HG02588 (cell line): ENCODE data around the gene VAV3.

Experiments
- ATAC-seq: cut with Tn5 transposase; IDR thresholded peaks from one replicate; pipeline ENCODE4 v1.9.1; 2021; ENCODE audit warnings: mild to moderate bottlenecking, moderate library complexity; ENCODE audit not compliant: unreplicated experiment

The VAV3 gene

GRCh38 chr1:107803579-107803978 is 161.4 kb downstream of the VAV3 start:
- no peak for ATAC-seq

GRCh38 chr1:107802654-107803053 is 162.3 kb downstream of the VAV3 start:
- ATAC-seq = no peak

GRCh38 chr1:107795994-107796393 is 169.0 kb downstream of the VAV3 start:
- no peak for ATAC-seq

GRCh38 chr1:107795441-107795840 is 169.5 kb downstream of the VAV3 start:
- ATAC-seq = no peak

- ATAC-seq = no peak
Measured at GRCh38 chr1:107794571-107794970, 170.4 kb downstream of the VAV3 start.

GRCh38 chr1:107793896-107794453 is 171.0 kb downstream of the VAV3 start:
- ATAC-seq = no peak

- ATAC-seq = no peak
Measured at GRCh38 chr1:107791348-107791747, 173.6 kb downstream of the VAV3 start.

- ATAC-seq = no peak
Measured at GRCh38 chr1:107789817-107790524, 175.0 kb downstream of the VAV3 start.

GRCh38 chr1:107788206-107789202 is 176.5 kb downstream of the VAV3 start:
- ATAC-seq = no peak

- no peak for ATAC-seq
Measured at GRCh38 chr1:107787299-107787698, 177.7 kb downstream of the VAV3 start.

- ATAC-seq = no peak
Measured at GRCh38 chr1:107786203-107786845, 178.7 kb downstream of the VAV3 start.

GRCh38 chr1:107785496-107786202 is 179.3 kb downstream of the VAV3 start:
- no peak for ATAC-seq

- no peak for ATAC-seq
Measured at GRCh38 chr1:107782217-107782845, 182.6 kb downstream of the VAV3 start.

- ATAC-seq = no peak
Measured at GRCh38 chr1:107781245-107781644, 183.7 kb downstream of the VAV3 start.

- ATAC-seq = peak; percentile 19
Measured at GRCh38 chr1:107777664-107778047, 187.3 kb downstream of the VAV3 start.

GRCh38 chr1:107776900-107777663 is 187.9 kb downstream of the VAV3 start:
- ATAC-seq = peak; percentile 96

GRCh38 chr1:107771377-107771776 is 193.6 kb downstream of the VAV3 start:
- no peak for ATAC-seq

GRCh38 chr1:107767156-107767582 is 197.8 kb downstream of the VAV3 start:
- ATAC-seq = no peak

- no peak for ATAC-seq
Measured at GRCh38 chr1:107766533-107766932, 198.4 kb downstream of the VAV3 start.
